Coronary artery (tissue), 2 donors: ENCODE measurements around the gene HNRNPF.
"Not testable (repeated sequence)": the region's sequence is repeated elsewhere in the genome, so short reads cannot be mapped to it uniquely, and the experiment has no call there.

Experiments used
- DNase-seq: peaks from one replicate; pipeline ENCODE4 v3.0.0-alpha.2; 2017; ENCODE audit warnings: low spot score
- H3K27ac ChIP-seq, 2 donors: fragments of 200-600 bp; sonication (generic); one replicate each; pipeline ENCODE4 v1.5.1; 2016 to 2019
- H3K4me3 ChIP-seq: fragments of 200-600 bp; sonication (generic); 2 replicates; pipeline ENCODE4 v1.5.1; 2016; ENCODE audit warnings: mild to moderate bottlenecking, moderate library complexity
- CTCF ChIP-seq: fragments of 200-600 bp; sonication (generic); IDR thresholded peaks from one replicate; pipeline ENCODE4 v1.5.1; 2019; ENCODE audit warnings: antibody characterized with exemption

Gene HNRNPF

DNA sequence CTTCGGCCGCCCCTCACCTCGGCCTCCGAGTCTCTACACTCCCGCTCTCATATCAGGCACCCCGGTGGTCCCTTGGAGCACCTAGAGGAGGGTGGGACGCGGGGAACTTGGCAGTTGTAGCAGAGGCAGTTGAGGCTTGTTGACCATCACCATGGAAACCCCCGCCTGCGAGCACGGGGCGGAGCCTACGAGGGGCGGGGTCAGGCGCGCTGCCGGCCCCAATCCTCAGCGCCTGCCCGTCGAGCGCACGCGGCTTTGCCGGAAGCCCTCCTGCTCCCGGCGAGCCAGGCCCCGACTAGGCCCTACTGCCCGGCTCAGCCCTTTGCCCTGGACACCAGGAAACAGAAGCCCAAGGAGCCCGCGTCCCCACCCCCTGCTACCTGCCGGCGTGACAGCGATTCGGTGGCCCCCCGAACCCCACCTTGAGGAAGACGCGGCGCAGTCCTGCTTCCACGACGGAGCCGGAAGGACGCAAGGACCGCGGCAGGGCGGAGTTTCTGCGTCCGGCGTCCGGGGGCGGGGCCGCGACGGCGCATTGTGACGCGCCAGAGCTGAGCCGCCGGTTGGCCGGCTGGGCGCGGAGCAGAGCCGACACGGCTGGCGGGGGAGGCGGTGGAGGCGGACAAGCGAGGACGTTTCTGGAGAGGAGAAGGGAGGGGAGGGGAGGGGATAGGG lies at the start of gene HNRNPF:
Gene HNRNPF, minus strand, starts transcription at position 477 of the 675 bp plus-strand sequence. CDS start 21,302 bp downstream, outside the sequence.
- H3K27ac ChIP-seq, result peak within 1 kb of the TSS; percentile 95 to 97
- DNase-seq, result peak; percentile 96
- no peak for TF ChIP-seq CTCF
- peak within 1 kb of the TSS; percentile 91 for H3K4me3 ChIP-seq

- H3K4me3 ChIP-seq, result no peak overlapping the region
- H3K27ac ChIP-seq, result no peak overlapping the region
- no peak for DNase-seq
- no peak for TF ChIP-seq CTCF
These were observed 49.2 kb upstream of the HNRNPF start for GRCh38 chr10:43458227-43458626.

DNA sequence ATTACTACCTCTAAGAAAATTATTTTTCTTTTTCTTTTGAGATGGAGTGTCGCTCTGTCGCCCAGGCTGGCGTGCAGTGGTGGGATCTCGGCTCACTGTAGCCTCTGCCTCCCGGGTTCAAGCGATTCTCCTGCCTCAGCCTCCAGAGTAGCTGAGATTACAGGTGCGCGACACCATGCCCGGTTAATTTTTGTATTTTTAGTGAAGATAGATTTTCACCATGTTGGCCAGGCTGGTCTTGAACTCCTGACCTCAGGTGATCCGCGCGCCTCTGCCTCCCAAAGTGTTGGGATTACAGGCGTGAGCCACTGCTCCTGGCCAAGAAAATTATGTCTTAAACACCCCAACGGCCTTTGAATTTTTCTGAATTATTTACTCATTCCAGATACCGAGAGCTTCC lies 47.6 kb upstream of the HNRNPF start:
- not testable (repeated sequence) for DNase-seq, H3K4me3 ChIP-seq
- peak overlapping the region; percentile 88 to 92 for H3K27ac ChIP-seq

- DNase-seq, H3K27ac ChIP-seq, H3K4me3 ChIP-seq: not testable (repeated sequence)
These were observed 45.0 kb upstream of the HNRNPF start for GRCh38 chr10:43454025-43454424.

DNA sequence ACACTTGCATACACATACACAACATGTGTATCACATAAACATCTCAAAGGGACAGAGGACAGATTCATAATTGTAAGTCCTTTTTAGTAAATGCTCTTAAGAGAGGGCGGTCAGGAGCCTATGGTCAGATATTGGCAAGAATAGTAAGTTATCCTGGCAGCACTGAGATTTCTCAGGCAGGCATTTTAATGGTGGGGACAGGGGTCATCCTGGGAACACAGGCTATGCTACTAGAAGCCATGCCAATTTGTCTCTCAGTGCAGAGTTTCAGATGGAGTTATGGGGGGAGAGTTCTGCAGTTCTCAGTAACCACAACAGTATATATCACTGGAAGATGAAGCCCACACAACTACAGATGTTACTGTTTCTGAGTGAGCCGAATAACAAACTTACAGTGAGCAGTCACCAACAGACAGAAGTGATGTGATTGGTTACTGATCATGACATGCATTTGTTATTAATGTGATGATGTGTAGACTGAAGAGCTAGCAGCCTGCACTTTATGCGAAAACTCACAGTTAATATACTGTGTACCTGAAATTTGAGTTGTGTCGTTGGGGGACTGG lies 44.4 kb upstream of the HNRNPF start:
- no peak overlapping the region for H3K27ac ChIP-seq
- no peak for DNase-seq
- no peak overlapping the region for H3K4me3 ChIP-seq
- no peak for TF ChIP-seq CTCF

DNA sequence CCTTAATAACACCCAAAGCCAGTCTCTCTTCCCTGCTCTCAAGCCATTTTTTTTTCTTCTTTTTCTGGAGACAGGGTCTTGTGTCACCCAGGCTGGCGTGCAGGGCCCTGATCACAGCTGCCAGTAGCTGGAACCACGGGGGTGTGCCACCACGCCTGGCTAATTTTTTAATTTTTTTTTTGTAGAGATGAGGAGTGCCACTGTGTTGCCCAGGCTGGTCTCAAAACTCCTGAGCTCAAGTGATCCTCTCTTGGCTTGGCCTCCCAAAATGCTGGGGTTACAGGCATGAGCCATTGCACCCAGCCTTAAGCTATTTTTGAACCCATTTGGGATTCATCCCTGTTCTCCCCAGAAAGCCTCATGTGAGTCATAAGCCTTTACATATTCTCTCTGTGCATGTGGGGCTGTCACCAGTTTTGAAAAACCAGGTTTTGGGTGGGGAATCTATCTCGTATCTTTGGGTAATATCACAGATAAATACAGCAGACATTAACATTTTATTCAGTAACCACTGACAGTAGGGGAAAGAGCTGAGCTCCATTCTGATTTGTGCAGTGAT lies 43.4 kb upstream of the HNRNPF start:
- no peak for TF ChIP-seq CTCF
- DNase-seq, result no peak
- H3K4me3 ChIP-seq, result no peak overlapping the region
- H3K27ac ChIP-seq, result no peak overlapping the region

- DNase-seq, result no peak
- TF ChIP-seq CTCF, result no peak
- no peak overlapping the region for H3K4me3 ChIP-seq
- H3K27ac ChIP-seq, result no peak overlapping the region
These were observed 39.8 kb upstream of the HNRNPF start for GRCh38 chr10:43448742-43449141.

- not testable (repeated sequence) for H3K4me3 ChIP-seq, DNase-seq, H3K27ac ChIP-seq
These were observed 37.4 kb upstream of the HNRNPF start for GRCh38 chr10:43446219-43447017.
